ENCODE measurements around the gene KLHL21.
A peak's percentile ranks its signal among the peaks of the same experiment; 100 is the strongest.

KLHL21 gene

DNA sequence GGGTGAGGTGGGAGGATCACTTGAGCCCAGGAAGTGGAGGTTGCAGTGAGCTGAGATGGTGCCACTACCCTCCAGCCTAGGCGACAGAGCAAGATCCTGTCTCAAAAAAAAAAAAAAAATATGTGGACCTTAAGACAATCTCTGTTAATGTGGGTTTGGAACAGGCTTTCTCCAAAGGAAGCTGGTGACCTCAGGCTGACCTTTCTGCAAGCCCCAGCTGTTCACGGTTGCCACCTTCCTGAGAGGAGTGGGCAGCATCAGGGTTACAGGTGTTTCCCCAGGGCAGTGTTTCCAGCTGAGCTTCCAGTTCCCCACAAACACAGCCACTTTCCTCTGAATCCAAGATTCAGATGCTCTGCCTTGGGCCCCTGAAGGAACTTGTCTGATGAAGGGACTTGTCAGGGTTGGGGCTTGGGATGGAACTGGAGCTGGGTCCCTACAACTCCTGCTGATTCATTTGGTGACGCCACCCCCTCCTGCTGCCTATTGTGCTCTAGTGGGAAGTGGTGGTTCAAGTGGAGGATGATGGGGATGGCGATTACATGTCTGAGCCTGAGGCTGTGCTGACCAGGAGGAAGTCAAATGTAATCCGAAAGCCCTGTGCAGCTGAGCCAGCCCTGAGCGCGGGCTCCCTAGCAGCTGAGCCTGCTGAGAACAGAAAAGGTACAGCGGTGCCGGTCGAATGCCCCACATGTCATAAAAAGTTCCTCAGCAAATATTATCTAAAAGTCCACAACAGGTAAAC, 20.9 kb downstream of the KLHL21 start:
- DNase-seq (ENCODE audit: insufficient read length, low spot score) (no peak), FAIRE-seq (no peak)
- no peak for TF ChIP-seq CTCF (IDR thresholded peaks at IDR 0.05; ENCODE audit: insufficient read depth, missing control alignments)

DNA sequence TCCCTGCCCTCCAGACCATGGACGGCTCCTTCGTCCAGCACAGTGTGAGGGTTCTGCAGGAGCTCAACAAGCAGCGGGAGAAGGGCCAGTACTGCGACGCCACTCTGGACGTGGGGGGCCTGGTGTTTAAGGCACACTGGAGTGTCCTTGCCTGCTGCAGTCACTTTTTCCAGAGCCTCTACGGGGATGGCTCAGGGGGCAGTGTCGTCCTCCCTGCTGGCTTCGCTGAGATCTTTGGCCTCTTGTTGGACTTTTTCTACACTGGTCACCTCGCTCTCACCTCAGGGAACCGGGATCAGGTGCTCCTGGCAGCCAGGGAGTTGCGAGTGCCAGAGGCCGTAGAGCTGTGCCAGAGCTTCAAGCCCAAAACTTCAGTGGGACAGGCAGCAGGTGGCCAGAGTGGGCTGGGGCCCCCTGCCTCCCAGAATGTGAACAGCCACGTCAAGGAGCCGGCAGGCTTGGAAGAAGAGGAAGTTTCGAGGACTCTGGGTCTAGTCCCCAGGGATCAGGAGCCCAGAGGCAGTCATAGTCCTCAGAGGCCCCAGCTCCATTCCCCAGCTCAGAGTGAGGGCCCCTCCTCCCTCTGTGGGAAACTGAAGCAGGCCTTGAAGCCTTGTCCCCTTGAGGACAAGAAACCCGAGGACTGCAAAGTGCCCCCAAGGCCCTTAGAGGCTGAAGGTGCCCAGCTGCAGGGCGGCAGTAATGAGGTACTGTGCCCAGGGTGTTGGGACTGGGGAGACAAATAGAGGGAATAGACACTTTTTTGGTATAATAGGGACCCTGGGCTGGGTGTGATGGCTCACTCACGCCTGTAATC, 21.9 kb downstream of the KLHL21 start:
- no peak for FAIRE-seq
- TF ChIP-seq CTCF (IDR thresholded peaks at IDR 0.05; ENCODE audit: insufficient read depth, missing control alignments), result no peak
- DNase-seq (ENCODE audit: insufficient read length, low spot score), result no peak

DNA sequence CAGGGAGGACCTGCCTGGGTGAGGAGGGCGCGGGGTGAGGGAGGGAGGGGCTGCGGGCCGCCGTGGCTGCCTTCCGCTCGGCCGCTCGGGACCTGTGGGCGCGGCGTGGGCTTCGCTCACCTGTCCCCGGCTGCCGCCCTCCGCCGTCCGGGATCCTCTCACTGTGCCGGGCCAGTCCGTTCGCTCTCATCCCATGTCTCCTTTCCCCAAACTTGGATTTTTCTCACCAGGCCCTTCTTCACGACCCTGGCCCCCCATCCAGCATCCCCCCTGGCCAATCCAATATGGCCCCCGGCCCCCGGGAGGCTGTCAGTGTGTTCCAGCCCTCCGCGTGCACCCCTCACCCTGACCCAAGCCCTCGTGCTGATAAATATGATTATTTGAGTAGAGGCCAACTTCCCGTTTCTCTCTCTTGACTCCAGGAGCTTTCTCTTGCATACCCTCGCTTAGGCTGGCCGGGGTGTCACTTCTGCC, 22.5 kb downstream of the KLHL21 start:
- FAIRE-seq (no peak), DNase-seq (ENCODE audit: insufficient read length, low spot score) (no peak)

DNA sequence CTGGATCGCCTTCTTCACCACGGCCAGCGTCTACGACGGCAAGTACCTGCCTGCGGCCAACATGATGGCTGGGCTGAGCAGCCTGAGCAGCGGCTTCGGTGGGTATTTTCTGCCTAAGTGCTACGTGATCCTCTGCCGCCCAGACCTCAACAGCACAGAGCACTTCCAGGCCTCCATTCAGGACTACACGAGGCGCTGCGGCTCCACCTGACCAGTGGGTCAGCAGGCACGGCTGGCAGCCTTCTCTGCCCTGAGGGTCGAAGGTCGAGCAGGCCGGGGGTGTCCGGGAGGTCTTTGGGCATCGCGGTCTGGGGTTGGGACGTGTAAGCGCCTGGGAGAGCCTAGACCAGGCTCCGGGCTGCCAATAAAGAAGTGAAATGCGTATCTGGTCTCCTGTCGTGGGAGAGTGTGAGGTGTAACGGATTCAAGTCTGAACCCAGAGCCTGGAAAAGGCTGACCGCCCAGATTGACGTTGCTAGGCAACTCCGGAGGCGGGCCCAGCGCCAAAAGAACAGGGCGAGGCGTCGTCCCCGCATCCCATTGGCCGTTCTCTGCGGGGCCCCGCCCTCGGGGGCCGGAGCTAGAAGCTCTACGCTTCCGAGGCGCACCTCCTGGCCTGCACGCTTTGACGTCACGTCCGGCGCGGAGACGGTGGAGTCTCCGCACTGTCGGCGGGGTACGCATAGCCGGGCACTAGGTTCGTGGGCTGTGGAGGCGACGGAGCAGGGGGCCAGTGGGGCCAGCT, 23.1 kb downstream of the KLHL21 start, which contains the start of gene ZBTB48:
ZBTB48 (plus strand) TSS at position 621 of the 745 bp plus-strand sequence. CDS start 616 bp downstream, outside the sequence.
- peak; percentile 97 for DNase-seq (ENCODE audit: insufficient read length, low spot score)
- TF ChIP-seq CTCF (IDR thresholded peaks at IDR 0.05; ENCODE audit: insufficient read depth, missing control alignments), result no peak
- no peak for FAIRE-seq

More for the DNA sequence above, 22.5 kb downstream of the KLHL21 start:
- no peak for TF ChIP-seq CTCF (IDR thresholded peaks at IDR 0.05; ENCODE audit: insufficient read depth, missing control alignments)

GRCh38 chr1:6578624-6579373, 23.9 kb downstream of the KLHL21 start:
- FAIRE-seq (no peak), DNase-seq (ENCODE audit: insufficient read length, low spot score) (no peak)
- no peak for TF ChIP-seq CTCF (IDR thresholded peaks at IDR 0.05; ENCODE audit: insufficient read depth, missing control alignments)

- DNase-seq (ENCODE audit: insufficient read length, low spot score) (no peak), FAIRE-seq (no peak)
- no peak for TF ChIP-seq CTCF (IDR thresholded peaks at IDR 0.05; ENCODE audit: insufficient read depth, missing control alignments)
Measured at GRCh38 chr1:6577831-6578525, 24.7 kb downstream of the KLHL21 start.

All from D721Med (cell line).